GM18508 (cell line): ENCODE data around the gene KCNJ9.
"Not testable (repeated sequence)": the region's sequence is repeated elsewhere in the genome, so short reads cannot be mapped to it uniquely, and the experiment has no call there.

Experiments used
- ATAC-seq: cut with Tn5 transposase; IDR thresholded peaks from one replicate; pipeline ENCODE4 v1.9.1; 2021; ENCODE audit warnings: moderate number of reproducible peaks; ENCODE audit not compliant: insufficient read depth, unreplicated experiment

KCNJ9 gene

GRCh38 chr1:160081261-160081936 lies at the start of gene KCNJ9:
KCNJ9 (plus strand) TSS chr1:160081538; CDS start chr1:160084031, 2,493 bp downstream.
- no peak for ATAC-seq

- no peak for ATAC-seq
Measured at GRCh38 chr1:160032165-160032820, 49.0 kb upstream of the KCNJ9 start.

- ATAC-seq = no peak
Measured at GRCh38 chr1:160040476-160040875, 40.9 kb upstream of the KCNJ9 start.

GRCh38 chr1:160043543-160043942 lies 37.8 kb upstream of the KCNJ9 start:
- no peak for ATAC-seq

GRCh38 chr1:160045653-160046052 lies 35.7 kb upstream of the KCNJ9 start:
- no peak for ATAC-seq

GRCh38 chr1:160046494-160047110 lies 34.7 kb upstream of the KCNJ9 start:
- ATAC-seq = no peak

GRCh38 chr1:160047111-160047991 lies 34.0 kb upstream of the KCNJ9 start:
- no peak for ATAC-seq

- ATAC-seq = no peak
Measured at GRCh38 chr1:160048335-160048734, 33.0 kb upstream of the KCNJ9 start.

GRCh38 chr1:160049101-160049500 lies 32.2 kb upstream of the KCNJ9 start:
- ATAC-seq = no peak

GRCh38 chr1:160050182-160050581 lies 31.2 kb upstream of the KCNJ9 start:
- ATAC-seq = not testable (repeated sequence)

GRCh38 chr1:160050619-160051018 lies 30.7 kb upstream of the KCNJ9 start:
- no peak for ATAC-seq

- ATAC-seq = no peak
Measured at GRCh38 chr1:160052936-160053335, 28.4 kb upstream of the KCNJ9 start.

GRCh38 chr1:160053548-160054365 lies 27.6 kb upstream of the KCNJ9 start:
- ATAC-seq = no peak

- no peak for ATAC-seq
Measured at GRCh38 chr1:160056648-160057169, 24.6 kb upstream of the KCNJ9 start.

GRCh38 chr1:160058087-160058486 lies 23.3 kb upstream of the KCNJ9 start:
- ATAC-seq = no peak

GRCh38 chr1:160061369-160062229 lies 19.7 kb upstream of the KCNJ9 start:
- ATAC-seq = no peak

- ATAC-seq = no peak
Measured at GRCh38 chr1:160062230-160062532, 19.2 kb upstream of the KCNJ9 start.

GRCh38 chr1:160063176-160063575 lies 18.2 kb upstream of the KCNJ9 start:
- ATAC-seq = no peak

- ATAC-seq = no peak
Measured at GRCh38 chr1:160064164-160064563, 17.2 kb upstream of the KCNJ9 start.
